ENCODE measurements around the gene SCEL.
"Not testable (repeated sequence)": the region's sequence is repeated elsewhere in the genome, so short reads cannot be mapped to it uniquely, and the experiment has no call there.

Gene SCEL

GRCh38 chr13:77563111-77563510 lies 27.6 kb downstream of the SCEL start:
- no peak for DNase-seq

GRCh38 chr13:77565635-77566034 lies 30.1 kb downstream of the SCEL start:
- DNase-seq = peak; percentile 34

DNA sequence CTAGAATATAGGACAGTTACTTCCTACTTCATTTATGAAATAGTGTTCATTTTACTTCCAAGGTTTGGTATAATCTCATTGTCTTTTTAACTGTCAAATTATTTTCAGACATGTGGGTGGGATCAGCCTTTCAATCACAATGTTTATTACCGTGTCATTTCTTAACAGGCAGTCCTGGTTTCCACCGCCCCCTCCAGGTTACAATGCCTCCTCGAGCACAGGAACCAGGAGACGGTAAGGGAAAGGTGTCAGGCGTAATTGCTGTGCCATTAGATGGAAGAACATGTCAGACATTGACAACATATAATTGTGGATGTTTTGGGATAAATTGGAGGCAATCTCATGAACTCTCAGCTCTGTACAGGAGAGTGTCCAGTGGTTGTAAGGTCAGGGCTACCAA lies 36.5 kb downstream of the SCEL start:
- DNase-seq = no peak

DNA sequence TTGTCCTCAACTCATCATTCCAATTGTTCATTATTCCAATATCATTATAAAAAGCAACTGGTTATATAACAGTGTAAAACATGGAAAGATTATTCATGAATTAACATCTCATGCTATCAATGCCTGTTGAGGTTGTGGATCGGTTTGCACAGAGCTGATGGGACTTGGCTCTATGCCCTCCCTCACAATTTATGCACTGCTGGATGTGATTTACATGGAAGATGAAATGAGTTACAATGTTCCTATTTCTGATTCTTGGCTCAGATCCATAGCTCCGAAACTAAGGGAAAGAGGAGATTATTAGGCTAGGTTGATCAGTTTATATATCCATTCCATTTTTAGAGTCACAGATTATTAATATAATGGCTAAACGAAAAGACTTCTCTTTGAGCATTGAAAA lies 38.6 kb downstream of the SCEL start:
- DNase-seq = peak; percentile 24

- no peak for DNase-seq
These were observed 44.5 kb downstream of the SCEL start for GRCh38 chr13:77579959-77580358.

- DNase-seq = no peak
These were observed 45.2 kb downstream of the SCEL start for GRCh38 chr13:77580748-77581147.

DNA sequence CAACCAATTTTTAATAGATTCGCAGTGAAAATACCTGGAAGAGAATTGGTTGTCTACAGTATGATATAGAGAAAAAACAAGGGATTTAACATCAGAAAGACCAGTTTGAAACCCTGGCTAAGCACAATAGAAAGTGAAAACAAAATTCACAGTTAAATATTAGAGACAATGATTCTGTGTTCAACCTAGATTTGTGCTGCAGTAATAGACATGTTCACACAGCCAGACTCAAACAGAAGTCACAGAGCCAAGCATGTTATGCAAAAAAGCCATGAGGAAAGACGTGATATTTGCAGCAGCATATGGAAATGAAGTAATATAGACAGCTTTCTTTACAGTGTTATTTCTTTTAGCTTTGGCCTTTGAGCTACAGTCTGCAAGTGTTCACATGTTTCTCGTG lies 48.1 kb downstream of the SCEL start:
- DNase-seq = no peak

GRCh38 chr13:77584106-77584505 lies 48.6 kb downstream of the SCEL start:
- peak; percentile 90 for DNase-seq

DNA sequence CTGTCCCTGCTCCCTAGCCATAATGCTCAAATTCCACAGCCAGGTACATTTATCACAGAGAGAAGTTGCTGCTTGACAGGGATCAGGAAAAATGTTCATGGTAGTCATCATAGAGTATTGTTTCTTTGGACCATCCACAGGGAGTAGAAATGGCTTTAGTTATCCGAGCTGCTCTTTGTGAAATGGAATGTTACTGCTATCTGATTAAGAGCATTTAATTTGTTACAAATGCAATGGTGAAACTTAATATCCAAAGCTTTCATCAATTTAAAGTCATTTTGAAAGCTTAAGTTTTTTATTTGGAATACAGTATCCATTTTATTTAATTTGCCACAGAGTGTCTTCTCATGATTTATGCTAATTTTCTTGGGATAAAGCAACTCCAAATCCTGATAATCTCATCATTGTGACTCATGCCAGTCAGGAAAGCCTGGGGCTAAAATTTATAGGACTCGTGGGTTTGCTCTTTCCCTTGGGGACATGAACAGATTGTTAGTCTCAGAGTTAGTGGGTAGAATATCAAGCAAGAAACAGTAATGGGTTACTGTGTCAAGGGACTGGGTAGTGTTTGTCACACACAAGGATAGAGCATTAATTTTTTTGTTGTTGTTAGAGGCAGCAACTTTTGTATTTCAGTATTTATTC lies 59.8 kb downstream of the SCEL start:
- no peak for DNase-seq

DNA sequence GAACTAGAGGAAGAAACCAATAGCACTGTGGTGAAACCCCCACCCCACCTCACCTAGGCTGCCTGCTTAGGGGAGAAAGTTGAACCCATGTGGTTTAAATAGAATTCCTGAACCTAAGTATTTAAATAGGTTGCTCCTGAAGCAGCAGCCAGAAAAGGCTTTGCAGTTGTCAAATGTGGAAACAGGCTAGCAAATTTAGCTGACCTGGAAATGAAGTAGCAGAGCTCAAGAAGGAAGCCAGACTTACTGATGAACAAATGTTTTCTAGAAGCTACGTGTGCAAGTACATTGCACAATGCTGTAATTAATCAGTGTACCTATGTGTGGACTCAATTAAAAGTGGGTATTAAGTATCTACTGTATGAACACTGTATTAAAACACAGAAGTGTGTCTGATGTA lies 61.3 kb downstream of the SCEL start:
- no peak for DNase-seq

DNA sequence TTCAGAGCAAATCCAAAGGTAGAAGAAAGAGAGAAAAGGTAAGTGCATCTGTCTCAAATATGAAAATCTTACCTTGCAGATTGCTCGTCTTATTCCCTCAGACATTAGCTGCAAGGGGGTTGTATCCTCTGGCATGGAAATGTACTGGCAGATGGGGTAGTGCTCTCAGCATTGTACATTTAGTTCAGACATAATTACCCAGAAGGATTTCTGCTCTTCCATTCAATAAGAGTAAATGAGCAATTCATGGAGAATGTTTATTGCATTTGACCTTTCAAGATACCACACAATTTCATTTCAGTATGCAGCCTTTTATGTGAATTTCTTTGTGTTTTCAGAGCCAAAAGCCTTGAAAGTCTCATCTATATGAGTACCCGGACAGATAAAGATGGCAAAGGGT lies 63.8 kb downstream of the SCEL start:
- no peak for DNase-seq

- DNase-seq = no peak
These were observed 65.2 kb downstream of the SCEL start for GRCh38 chr13:77600701-77601100.

DNA sequence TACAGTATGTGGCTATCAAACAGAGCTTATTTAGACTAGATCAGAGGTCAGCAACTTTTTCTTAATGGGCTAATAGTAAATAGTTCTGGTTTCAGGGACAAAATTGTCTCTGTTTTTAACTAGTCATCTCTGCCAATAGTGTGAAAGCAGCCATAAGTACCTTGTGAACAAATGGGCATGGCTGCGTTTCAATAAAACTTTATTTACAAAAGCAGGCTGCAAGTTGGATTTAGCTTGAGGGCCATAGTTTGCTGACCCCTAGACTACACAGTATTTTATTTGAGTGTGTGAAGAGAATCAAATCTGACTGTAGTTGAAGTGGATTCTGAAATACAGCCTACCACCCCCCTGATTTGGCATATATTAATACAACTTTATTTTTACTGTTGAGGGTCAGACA lies 75.6 kb downstream of the SCEL start:
- no peak for DNase-seq

- DNase-seq = no peak
These were observed 80.5 kb downstream of the SCEL start for GRCh38 chr13:77616027-77616426.

DNA sequence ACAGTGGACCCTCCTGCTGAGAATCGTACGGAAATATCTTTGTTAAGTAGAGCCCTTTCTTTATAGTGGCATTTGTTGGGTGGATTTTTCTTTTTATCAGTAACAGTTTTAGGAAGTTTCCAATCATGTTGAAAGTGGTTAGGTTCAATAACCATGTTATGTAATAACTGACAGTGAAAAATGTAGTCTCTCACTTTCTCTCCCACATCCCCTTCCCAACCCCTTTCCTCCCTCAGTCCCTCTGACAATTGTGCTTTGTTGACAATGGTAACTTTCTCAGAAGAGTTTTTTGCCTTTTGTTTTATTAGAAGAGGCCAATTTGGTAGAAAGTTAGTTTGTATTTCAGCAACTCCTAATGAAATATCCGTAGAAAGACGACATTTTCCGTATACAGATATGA lies 84.1 kb downstream of the SCEL start:
- no peak for DNase-seq

GRCh38 chr13:77620138-77620537 lies 84.6 kb downstream of the SCEL start:
- peak; percentile 28 for DNase-seq

DNA sequence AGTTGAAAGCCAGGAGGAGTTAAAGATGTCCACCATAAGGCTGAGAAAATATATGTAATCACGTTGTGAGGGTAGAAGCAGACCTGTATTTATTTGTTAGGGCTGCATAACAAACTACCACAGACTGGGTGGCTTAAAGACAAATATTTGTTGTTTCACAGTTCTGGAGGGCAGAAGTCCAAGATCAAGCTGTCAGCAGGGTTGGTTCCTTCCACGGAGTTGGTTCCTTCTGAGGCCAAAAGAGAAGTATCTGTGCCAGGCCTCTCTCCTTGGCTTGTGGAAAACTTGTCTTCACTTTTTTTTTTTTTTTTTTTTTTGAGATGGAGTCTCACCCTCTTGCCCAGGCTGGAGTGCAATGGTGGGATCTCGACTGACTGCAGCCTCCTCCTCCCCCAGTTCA lies 88.3 kb downstream of the SCEL start:
- DNase-seq = no peak

DNA sequence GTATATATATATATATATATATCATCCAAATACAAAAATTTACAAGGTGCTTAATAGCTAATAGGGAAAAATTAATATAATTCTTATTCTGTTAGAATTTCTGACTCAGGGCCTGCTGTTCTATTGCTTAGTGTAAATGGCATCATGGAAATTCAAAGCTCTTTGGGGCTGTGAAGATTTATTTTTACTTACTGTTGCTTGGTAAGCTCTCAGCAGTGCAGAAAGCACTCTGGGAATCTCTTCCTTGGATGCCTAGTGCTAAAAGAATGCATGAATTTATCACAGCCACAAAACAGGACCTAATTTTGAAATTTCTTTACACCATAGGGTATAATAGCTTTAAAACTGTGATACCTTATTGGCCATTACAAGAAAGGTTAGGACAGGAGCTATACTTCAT lies 92.7 kb downstream of the SCEL start:
- DNase-seq = no peak

DNA sequence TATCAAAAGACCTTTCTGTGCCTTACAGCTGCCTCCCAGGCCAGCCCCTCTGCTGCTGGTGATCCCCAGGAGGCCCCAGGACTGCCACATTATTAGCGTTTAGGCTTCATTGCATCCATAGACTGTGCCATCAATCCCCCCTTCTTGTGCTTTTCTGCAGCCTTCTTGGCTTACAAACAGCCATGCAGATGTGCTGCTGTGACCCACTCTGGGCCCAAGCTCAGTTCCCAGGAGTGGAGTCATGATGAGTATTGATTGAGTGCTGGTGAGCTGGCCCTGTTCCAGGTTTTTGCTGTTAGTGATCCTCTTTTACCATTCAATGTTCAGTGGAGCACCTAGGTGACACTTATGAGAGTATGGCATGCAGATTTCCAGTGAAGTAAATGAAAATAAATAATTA lies 102.1 kb downstream of the SCEL start:
- DNase-seq = no peak

GRCh38 chr13:77650409-77650808 lies 114.9 kb downstream of the SCEL start:
- DNase-seq = no peak

DNA sequence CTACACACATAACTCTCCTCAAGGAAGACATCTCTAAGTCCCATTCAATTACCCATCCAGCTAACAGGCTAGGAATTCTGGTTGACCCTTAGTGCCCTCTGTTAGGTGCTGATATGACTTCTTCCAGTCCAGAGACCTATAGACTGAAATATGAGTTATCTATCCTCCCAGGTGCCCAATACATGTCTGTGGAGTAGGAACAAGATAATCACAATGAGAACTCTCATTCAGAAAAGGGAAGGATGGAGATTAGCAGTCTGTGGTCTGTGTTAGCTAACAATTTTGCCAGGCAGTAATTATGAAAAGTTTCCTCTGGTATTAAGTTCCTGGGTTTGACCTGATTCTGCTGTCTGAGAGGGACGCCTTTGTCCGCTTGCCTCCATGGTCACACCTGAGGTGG lies 117.8 kb downstream of the SCEL start:
- no peak for DNase-seq

- DNase-seq = not testable (repeated sequence)
These were observed 124.5 kb downstream of the SCEL start for GRCh38 chr13:77660016-77660415.

DNA sequence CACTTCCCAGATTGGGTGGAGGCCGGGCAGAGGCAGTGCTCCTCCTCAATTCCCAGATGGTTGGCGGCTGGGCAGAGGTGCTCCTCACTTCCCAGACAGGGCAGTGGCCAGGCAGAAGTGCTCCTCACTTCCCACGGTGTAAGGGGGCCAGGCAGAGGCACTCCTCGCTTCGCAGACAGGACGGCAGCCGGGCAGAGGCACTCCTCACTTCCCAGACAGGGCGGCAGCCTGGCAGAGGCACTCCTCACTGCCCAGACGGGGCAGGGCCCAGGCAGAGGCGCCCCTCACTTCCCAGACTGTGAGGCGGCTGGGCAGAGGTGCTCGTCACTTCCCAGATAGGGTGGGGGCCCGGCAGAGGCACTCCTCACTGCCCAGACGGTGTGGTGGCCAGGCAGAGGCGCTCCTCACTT lies 125.3 kb downstream of the SCEL start:
- DNase-seq = no peak

DNA sequence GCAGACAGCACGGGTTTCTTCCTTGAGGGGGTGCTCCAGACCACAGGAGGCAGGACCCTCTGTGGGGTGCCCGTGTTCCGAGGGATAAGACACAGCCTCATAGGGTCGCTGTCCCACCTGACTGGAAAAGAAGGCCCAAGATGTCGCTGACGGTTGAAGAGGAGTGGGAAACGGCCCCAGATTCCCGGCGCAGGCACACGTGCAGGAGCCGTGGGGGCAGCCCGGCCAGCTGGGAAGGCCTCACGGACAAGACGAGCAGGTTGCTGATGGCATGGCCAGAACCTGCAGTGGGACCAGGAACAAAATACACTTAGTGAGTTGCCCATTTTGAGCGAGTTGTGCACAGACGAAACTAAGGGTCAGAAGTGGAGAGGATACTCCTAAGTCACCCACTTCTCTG lies 126.8 kb downstream of the SCEL start:
- not testable (repeated sequence) for DNase-seq

DNA sequence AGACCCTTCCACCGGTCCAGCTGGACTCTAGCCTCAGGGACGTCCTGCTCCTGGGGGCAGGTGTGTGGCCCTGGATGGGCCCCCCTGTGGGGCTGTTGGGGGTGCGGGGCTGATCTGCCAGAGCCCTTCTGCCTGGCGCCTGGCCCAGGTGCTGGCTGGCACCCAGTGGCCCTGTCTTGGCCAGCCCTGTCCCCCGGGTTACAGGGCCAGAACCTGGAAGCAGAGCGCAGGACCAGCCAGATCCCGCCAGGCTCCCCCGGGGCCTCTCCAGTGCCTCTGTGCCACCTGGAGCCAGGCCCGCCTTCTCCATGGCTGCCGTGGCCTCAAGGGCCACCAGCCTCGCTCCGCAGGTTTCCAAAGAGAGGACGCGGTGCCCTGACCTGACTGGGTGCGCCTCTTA lies 127.3 kb downstream of the SCEL start:
- DNase-seq = not testable (repeated sequence)

DNA sequence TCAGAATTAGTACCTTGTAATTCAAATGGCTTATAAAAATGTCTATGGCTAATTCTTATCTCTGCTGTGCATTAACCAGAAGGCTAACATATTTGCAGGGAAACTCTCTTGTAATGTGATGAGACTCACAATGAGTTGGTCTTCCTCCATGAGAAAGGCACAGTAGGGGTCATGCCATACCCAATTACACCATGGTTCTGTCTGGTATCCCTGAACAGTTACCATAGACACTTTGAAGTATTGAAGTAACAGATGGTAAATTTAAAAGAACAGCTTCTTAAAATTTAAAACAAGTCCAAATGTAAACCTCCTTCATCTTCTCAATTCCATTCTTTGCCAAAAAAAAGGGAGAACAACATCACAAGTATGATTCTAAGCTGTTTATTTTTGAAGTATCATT lies 139.3 kb downstream of the SCEL start:
- DNase-seq = no peak

Measured in midbrain (tissue), 1 donor.